Liver (tissue), 9 donors: Measurements from ENCODE around the gene TRPM6. TPM values are rescaled to one million over a fixed set of nuclear protein-coding genes. Genes with fewer than 3 reads are reported as not detected.

ENCODE experiments used
- DNase-seq: peaks from one replicate; pipeline ENCODE4 v3.0.0-alpha.2; 2017; ENCODE audit warnings: low spot score
- H3K27ac ChIP-seq, 2 donors: one replicate each; pipeline ENCODE4 v1.7.0; 2013; ENCODE audit warnings: inconsistent platforms in 2 of 2, low read length in 2 of 2, control low read depth in 1 of 2, low read depth in 1 of 2, mild to moderate bottlenecking in 1 of 2
- H3K27me3 ChIP-seq, 4 donors: one replicate each; pipeline versions ENCODE4 v1.6.1 to v1.7.0; 2013; ENCODE audit warnings: low read length in 3 of 4, inconsistent platforms in 1 of 4, mild to moderate bottlenecking in 1 of 4, moderate library complexity in 1 of 4; ENCODE audit not compliant: control insufficient read depth in 4 of 4, insufficient read depth in 4 of 4
- H3K36me3 ChIP-seq, 4 donors: one replicate each; pipeline versions ENCODE4 v1.6.1 to v1.7.0; 2013; ENCODE audit warnings: low read length in 3 of 4, mild to moderate bottlenecking in 3 of 4, low read depth in 1 of 4, moderate library complexity in 1 of 4; ENCODE audit not compliant: control insufficient read depth in 4 of 4, insufficient read depth in 3 of 4
- H3K4me1 ChIP-seq, 4 donors: one replicate each; pipeline versions ENCODE4 v1.6.1 to v1.7.0; 2013; ENCODE audit warnings: low read length in 3 of 4, mild to moderate bottlenecking in 3 of 4, moderate library complexity in 1 of 4; ENCODE audit not compliant: control insufficient read depth in 4 of 4, insufficient read depth in 4 of 4
- H3K4me3 ChIP-seq, 3 donors: one replicate each; pipeline versions ENCODE4 v1.6.1 to v1.7.0; 2013; ENCODE audit warnings: low read length in 3 of 3, control low read depth in 1 of 3, low read depth in 1 of 3, mild to moderate bottlenecking in 1 of 3
- H3K9ac ChIP-seq, 2 donors: one replicate each; pipeline ENCODE4 v1.7.0; 2013; ENCODE audit warnings: low read length in 2 of 2, mild to moderate bottlenecking in 2 of 2, moderate library complexity in 2 of 2, control low read depth in 1 of 2, low read depth in 1 of 2
- H3K9me3 ChIP-seq, 4 donors: one replicate each; pipeline versions ENCODE4 v1.6.1 to v1.7.0; 2013; ENCODE audit warnings: low read length in 3 of 4; ENCODE audit not compliant: control insufficient read depth in 4 of 4
- CTCF ChIP-seq: fragments of 150-350 bp; IDR thresholded peaks from 2 replicates; pipeline ENCODE4 v1.5.1; 2017; ENCODE audit warnings: improper control_type of control experiment, low read depth, low read length; ENCODE audit not compliant: missing input control
- EGR1 ChIP-seq, 2 donors: IDR thresholded peaks; 2 replicates each; pipeline ENCODE4 v1.6.1; 2016 to 2018; ENCODE audit warnings: antibody characterized with exemption in 2 of 2, low read depth in 2 of 2
- FOXA1 ChIP-seq: IDR thresholded peaks from 2 replicates; pipeline ENCODE4 v1.6.1; 2016; ENCODE audit warnings: antibody characterized with exemption
- FOXA2 ChIP-seq: IDR thresholded peaks from 2 replicates; pipeline ENCODE4 v1.6.1; 2016; ENCODE audit warnings: antibody characterized with exemption
- GABPA ChIP-seq, 2 donors: IDR thresholded peaks in 1 of 2; conservative IDR thresholded peaks in 1 of 2; 2 replicates each; pipeline ENCODE4 v1.6.1; 2016; ENCODE audit warnings: antibody characterized with exemption in 2 of 2, mild to moderate bottlenecking in 1 of 2, moderate library complexity in 1 of 2
- HNF4A ChIP-seq, 2 donors: conservative IDR thresholded peaks; 2 replicates each; pipeline ENCODE4 v1.6.1; 2016; ENCODE audit warnings: antibody characterized with exemption in 2 of 2, mild to moderate bottlenecking in 2 of 2
- HNF4G ChIP-seq: IDR thresholded peaks from 2 replicates; pipeline ENCODE4 v1.6.1; 2016; ENCODE audit warnings: antibody characterized with exemption
- JUND ChIP-seq, 2 donors: IDR thresholded peaks; 2 replicates each; pipeline ENCODE4 v1.6.1; 2016; ENCODE audit warnings: antibody characterized with exemption in 2 of 2
- MAX ChIP-seq: IDR thresholded peaks from 2 replicates; pipeline ENCODE4 v1.6.1; 2016; ENCODE audit warnings: antibody characterized with exemption
- NR2F2 ChIP-seq: IDR thresholded peaks from 2 replicates; pipeline ENCODE4 v1.6.1; 2016; ENCODE audit warnings: antibody characterized with exemption
- RAD21 ChIP-seq, 2 donors: IDR thresholded peaks; 2 replicates each; pipeline ENCODE4 v1.6.1; 2016; ENCODE audit warnings: antibody characterized with exemption in 2 of 2, mild to moderate bottlenecking in 2 of 2
- RXRA ChIP-seq, 2 donors: IDR thresholded peaks; 2 replicates each; pipeline ENCODE4 v1.6.1; 2017 to 2018; ENCODE audit warnings: antibody characterized with exemption in 2 of 2, mild to moderate bottlenecking in 1 of 2
- SP1 ChIP-seq: IDR thresholded peaks from 2 replicates; pipeline ENCODE4 v1.6.1; 2018; ENCODE audit warnings: antibody characterized with exemption, mild to moderate bottlenecking
- TAF1 ChIP-seq: conservative IDR thresholded peaks from 2 replicates; pipeline ENCODE4 v1.6.1; 2016; ENCODE audit warnings: antibody characterized with exemption, mild to moderate bottlenecking
- YY1 ChIP-seq: IDR thresholded peaks from 2 replicates; pipeline ENCODE4 v1.6.1; 2016; ENCODE audit warnings: antibody characterized with exemption, mild to moderate bottlenecking
- WGBS: extraction: QIAGEN DNeasy Blood & Tissue Kit; methylation state at CpG from one replicate; pipeline ENCODE4 v1.1.7; 2013; 5-methylcytosine and 5-hydroxymethylcytosine counted together
- polyA plus RNA-seq, 2 donors: library from polyadenylated mRNA; stranded (reverse) in 1 of 2; unstranded in 1 of 2; fragments of 200-250 nt in 1 of 2; fragments of >200 nt in 1 of 2; fragmentation: Nextera tagmentation in 1 of 2; extraction: Ambion mirVana in 1 of 2; gene quantifications; one replicate each; pipeline versions ENCODE4 v1.2.1 to v1.2.3, GENCODE V29; 2013 to 2015
- total RNA-seq, 2 donors: library from RNA; depleted of rRNA; stranded (reverse); fragments of >200 nt; gene quantifications; one replicate each; pipeline ENCODE4 v1.2.3, GENCODE V29; 2014
- TF ChIP-seq, protein P1 (sequence below): IDR thresholded peaks from 2 replicates; pipeline ENCODE4 v1.6.1; 2016; ENCODE audit warnings: antibody characterized with exemption
- TF ChIP-seq, protein P2 (sequence below): IDR thresholded peaks from 2 replicates; pipeline ENCODE4 v1.6.1; 2016; ENCODE audit warnings: antibody characterized with exemption, mild to moderate bottlenecking
- TF ChIP-seq, protein P3 (sequence below): IDR thresholded peaks from 2 replicates; pipeline ENCODE4 v1.6.1; 2016; ENCODE audit warnings: antibody characterized with exemption
- donor health status: healthy.
- donor health status: healthy.
- donor health status: healthy.
- donor health status: healthy.
- donor health status: healthy.

The TRPM6 gene
- total and polyA plus RNA-seq, 4 donors: 0.05 to 0.67 (median 0.10) TPM

- no peak for TF ChIP-seq RAD21 (IDR thresholded peaks at IDR 0.05)
These were observed 190.2 kb downstream of the TRPM6 start (continued) for GRCh38 chr9:74697535-74697934.

- no peak overlapping the region for H3K27ac ChIP-seq
- no peaks in the 10 kb centered on the region for H3K9me3 ChIP-seq
- TF ChIP-seq EGR1 (IDR thresholded peaks at IDR 0.05; ENCODE audit: low read depth in 2 of 2): no peak
- no peak for TF ChIP-seq RAD21 (IDR thresholded peaks at IDR 0.05)
- TF ChIP-seq NR2F2: no peak
- no peak for TF ChIP-seq JUND (IDR thresholded peaks at IDR 0.05)
- no peak for TF ChIP-seq TAF1
- TF ChIP-seq HNF4A (conservative IDR thresholded peaks at IDR 0.05): no peak
- TF ChIP-seq, protein P1, sequence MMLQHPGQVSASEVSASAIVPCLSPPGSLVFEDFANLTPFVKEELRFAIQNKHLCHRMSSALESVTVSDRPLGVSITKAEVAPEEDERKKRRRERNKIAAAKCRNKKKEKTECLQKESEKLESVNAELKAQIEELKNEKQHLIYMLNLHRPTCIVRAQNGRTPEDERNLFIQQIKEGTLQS: no peak
- TF ChIP-seq HNF4G: no peak
- TF ChIP-seq, protein P2, sequence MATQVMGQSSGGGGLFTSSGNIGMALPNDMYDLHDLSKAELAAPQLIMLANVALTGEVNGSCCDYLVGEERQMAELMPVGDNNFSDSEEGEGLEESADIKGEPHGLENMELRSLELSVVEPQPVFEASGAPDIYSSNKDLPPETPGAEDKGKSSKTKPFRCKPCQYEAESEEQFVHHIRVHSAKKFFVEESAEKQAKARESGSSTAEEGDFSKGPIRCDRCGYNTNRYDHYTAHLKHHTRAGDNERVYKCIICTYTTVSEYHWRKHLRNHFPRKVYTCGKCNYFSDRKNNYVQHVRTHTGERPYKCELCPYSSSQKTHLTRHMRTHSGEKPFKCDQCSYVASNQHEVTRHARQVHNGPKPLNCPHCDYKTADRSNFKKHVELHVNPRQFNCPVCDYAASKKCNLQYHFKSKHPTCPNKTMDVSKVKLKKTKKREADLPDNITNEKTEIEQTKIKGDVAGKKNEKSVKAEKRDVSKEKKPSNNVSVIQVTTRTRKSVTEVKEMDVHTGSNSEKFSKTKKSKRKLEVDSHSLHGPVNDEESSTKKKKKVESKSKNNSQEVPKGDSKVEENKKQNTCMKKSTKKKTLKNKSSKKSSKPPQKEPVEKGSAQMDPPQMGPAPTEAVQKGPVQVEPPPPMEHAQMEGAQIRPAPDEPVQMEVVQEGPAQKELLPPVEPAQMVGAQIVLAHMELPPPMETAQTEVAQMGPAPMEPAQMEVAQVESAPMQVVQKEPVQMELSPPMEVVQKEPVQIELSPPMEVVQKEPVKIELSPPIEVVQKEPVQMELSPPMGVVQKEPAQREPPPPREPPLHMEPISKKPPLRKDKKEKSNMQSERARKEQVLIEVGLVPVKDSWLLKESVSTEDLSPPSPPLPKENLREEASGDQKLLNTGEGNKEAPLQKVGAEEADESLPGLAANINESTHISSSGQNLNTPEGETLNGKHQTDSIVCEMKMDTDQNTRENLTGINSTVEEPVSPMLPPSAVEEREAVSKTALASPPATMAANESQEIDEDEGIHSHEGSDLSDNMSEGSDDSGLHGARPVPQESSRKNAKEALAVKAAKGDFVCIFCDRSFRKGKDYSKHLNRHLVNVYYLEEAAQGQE: no peak
- TF ChIP-seq CTCF: no peak
- TF ChIP-seq FOXA2: no peak
- TF ChIP-seq RXRA (IDR thresholded peaks at IDR 0.05): no peak
- no peak for TF ChIP-seq MAX
- TF ChIP-seq YY1: no peak
- TF ChIP-seq, protein P3, sequence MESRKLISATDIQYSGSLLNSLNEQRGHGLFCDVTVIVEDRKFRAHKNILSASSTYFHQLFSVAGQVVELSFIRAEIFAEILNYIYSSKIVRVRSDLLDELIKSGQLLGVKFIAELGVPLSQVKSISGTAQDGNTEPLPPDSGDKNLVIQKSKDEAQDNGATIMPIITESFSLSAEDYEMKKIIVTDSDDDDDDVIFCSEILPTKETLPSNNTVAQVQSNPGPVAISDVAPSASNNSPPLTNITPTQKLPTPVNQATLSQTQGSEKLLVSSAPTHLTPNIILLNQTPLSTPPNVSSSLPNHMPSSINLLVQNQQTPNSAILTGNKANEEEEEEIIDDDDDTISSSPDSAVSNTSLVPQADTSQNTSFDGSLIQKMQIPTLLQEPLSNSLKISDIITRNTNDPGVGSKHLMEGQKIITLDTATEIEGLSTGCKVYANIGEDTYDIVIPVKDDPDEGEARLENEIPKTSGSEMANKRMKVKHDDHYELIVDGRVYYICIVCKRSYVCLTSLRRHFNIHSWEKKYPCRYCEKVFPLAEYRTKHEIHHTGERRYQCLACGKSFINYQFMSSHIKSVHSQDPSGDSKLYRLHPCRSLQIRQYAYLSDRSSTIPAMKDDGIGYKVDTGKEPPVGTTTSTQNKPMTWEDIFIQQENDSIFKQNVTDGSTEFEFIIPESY: no peak
- TF ChIP-seq SP1: no peak
- no peak for TF ChIP-seq GABPA (IDR thresholded peaks at IDR 0.05 in 1 of 2, conservative IDR thresholded peaks at IDR 0.05 in 1 of 2)
- no peak for TF ChIP-seq FOXA1
- H3K36me3 ChIP-seq: no peaks in the 10 kb centered on the region
- no peak overlapping the region for H3K9ac ChIP-seq
- no peak for DNase-seq
- H3K4me1 ChIP-seq: no peaks in the 10 kb centered on the region
- H3K4me3 ChIP-seq: no peak overlapping the region
- 69% methylated on average over 1 of the region's 1 CpG for WGBS
- H3K27me3 ChIP-seq: peaks cover 0 to 4% (median 0%) of the 10 kb centered on the region in 4 donors
These were observed 191.2 kb downstream of the TRPM6 start for GRCh38 chr9:74696520-74696919.
